KOPT-K1 (cell line): ENCODE results near the gene FPGS.
"Not testable (repeated sequence)": the region's sequence is repeated elsewhere in the genome, so short reads cannot be mapped to it uniquely, and the experiment has no call there.

Experiments
- H3K27ac ChIP-seq: fragments of 200-600 bp; sonication (generic); 2 replicates; pipeline ENCODE4 v1.5.1; 2016; ENCODE audit warnings: antibody characterized with exemption, mild to moderate bottlenecking, low read depth, low read length; ENCODE audit not compliant: poor library complexity, severe bottlenecking
- H3K36me3 ChIP-seq: fragments of 200-600 bp; sonication (generic); 2 replicates; pipeline ENCODE4 v1.5.1; 2017; ENCODE audit warnings: antibody characterized with exemption, mild to moderate bottlenecking, low read length, moderate library complexity; ENCODE audit not compliant: insufficient read depth
- H3K9me3 ChIP-seq: fragments of 200-600 bp; sonication (generic); 2 replicates; pipeline ENCODE4 v1.5.1; 2017; ENCODE audit warnings: antibody characterized with exemption, low read length, mild to moderate bottlenecking; ENCODE audit not compliant: insufficient read depth, poor library complexity, severe bottlenecking

Gene FPGS

GRCh38 chr9:127778280-127779135 lies 24.2 kb upstream of the FPGS start, which contains the start of gene SH2D3C:
Gene SH2D3C, minus strand, starts transcription at chr9:127778666. Its CDS starts 39 bp downstream, at chr9:127778627.
- Histone ChIP-seq H3K27ac (peak within 1 kb of the TSS; percentile 99), H3K36me3 (peaks cover 13% of the 10 kb centered on the region), H3K9me3 (no peaks in the 10 kb centered on the region)

GRCh38 chr9:127779136-127779981 lies 23.3 kb upstream of the FPGS start:
- peak overlapping the region; percentile 99 for H3K27ac ChIP-seq
- no peaks in the 10 kb centered on the region for H3K9me3 ChIP-seq
- H3K36me3 ChIP-seq, result peaks cover 5% of the 10 kb centered on the region

- H3K27ac ChIP-seq, result peak overlapping the region; percentile 99
- no peaks in the 10 kb centered on the region for H3K9me3 ChIP-seq
- no peaks in the 10 kb centered on the region for H3K36me3 ChIP-seq
Observed at GRCh38 chr9:127780126-127780885, 22.4 kb upstream of the FPGS start.

GRCh38 chr9:127780909-127781308 lies 21.8 kb upstream of the FPGS start:
- H3K9me3 ChIP-seq, result not testable (repeated sequence)
- H3K27ac ChIP-seq, result peak overlapping the region; percentile 99

GRCh38 chr9:127781806-127782205 lies 20.9 kb upstream of the FPGS start:
- H3K9me3 ChIP-seq, result no peaks in the 10 kb centered on the region
- H3K27ac ChIP-seq, result peak overlapping the region; percentile 47
- peaks cover 4% of the 10 kb centered on the region; the same call in 1 of the 2 replicates for H3K36me3 ChIP-seq

More at GRCh38 chr9:127780909-127781308, 21.8 kb upstream of the FPGS start:
- not testable (repeated sequence) for H3K36me3 ChIP-seq

GRCh38 chr9:127783111-127784008 lies 19.3 kb upstream of the FPGS start:
- Histone ChIP-seq H3K9me3 (no peaks in the 10 kb centered on the region), H3K36me3 (peaks cover 19% of the 10 kb centered on the region), H3K27ac (peak overlapping the region; percentile 95)

- H3K27ac ChIP-seq, result peak overlapping the region; percentile 95
- no peaks in the 10 kb centered on the region for H3K9me3 ChIP-seq
- peaks cover 39% of the 10 kb centered on the region for H3K36me3 ChIP-seq
Observed at GRCh38 chr9:127785023-127785932, 17.4 kb upstream of the FPGS start.

- Histone ChIP-seq H3K27ac (peak within 1 kb of the TSS; percentile 95), H3K36me3 (peaks cover 47% of the 10 kb centered on the region), H3K9me3 (no peaks in the 10 kb centered on the region)
Observed at GRCh38 chr9:127785933-127786772, 16.5 kb upstream of the FPGS start, which contains the start of gene CDK9. Gene CDK9, plus strand, starts transcription at chr9:127786034. Its CDS starts 115 bp downstream, at chr9:127786149.

GRCh38 chr9:127786773-127787104 lies 15.9 kb upstream of the FPGS start:
- Histone ChIP-seq H3K9me3 (no peaks in the 10 kb centered on the region), H3K27ac (peak overlapping the region; percentile 95), H3K36me3 (peaks cover 53% of the 10 kb centered on the region)

- peaks cover 71% of the 10 kb centered on the region for H3K36me3 ChIP-seq
- H3K27ac ChIP-seq, result no peak overlapping the region
- no peaks in the 10 kb centered on the region for H3K9me3 ChIP-seq
Observed at GRCh38 chr9:127788337-127789011, 14.2 kb upstream of the FPGS start.

- H3K9me3 ChIP-seq, result no peaks in the 10 kb centered on the region
- H3K27ac ChIP-seq, result no peak overlapping the region
- H3K36me3 ChIP-seq, result peaks cover 78% of the 10 kb centered on the region
Observed at GRCh38 chr9:127789179-127789578, 13.5 kb upstream of the FPGS start.
